DMS114 treated with DMSO at 0.1 percent for 48 hours (cell line): ENCODE results near the gene STAB1.
A peak's percentile ranks its signal among the peaks of the same experiment; 100 is the strongest.

Experiments
- DNase-seq: peaks from one replicate; lab custom pipeline; 2025; ENCODE audit not compliant: unreplicated experiment; lab: John Stamatoyannopoulos, UW

Gene STAB1, protein sequence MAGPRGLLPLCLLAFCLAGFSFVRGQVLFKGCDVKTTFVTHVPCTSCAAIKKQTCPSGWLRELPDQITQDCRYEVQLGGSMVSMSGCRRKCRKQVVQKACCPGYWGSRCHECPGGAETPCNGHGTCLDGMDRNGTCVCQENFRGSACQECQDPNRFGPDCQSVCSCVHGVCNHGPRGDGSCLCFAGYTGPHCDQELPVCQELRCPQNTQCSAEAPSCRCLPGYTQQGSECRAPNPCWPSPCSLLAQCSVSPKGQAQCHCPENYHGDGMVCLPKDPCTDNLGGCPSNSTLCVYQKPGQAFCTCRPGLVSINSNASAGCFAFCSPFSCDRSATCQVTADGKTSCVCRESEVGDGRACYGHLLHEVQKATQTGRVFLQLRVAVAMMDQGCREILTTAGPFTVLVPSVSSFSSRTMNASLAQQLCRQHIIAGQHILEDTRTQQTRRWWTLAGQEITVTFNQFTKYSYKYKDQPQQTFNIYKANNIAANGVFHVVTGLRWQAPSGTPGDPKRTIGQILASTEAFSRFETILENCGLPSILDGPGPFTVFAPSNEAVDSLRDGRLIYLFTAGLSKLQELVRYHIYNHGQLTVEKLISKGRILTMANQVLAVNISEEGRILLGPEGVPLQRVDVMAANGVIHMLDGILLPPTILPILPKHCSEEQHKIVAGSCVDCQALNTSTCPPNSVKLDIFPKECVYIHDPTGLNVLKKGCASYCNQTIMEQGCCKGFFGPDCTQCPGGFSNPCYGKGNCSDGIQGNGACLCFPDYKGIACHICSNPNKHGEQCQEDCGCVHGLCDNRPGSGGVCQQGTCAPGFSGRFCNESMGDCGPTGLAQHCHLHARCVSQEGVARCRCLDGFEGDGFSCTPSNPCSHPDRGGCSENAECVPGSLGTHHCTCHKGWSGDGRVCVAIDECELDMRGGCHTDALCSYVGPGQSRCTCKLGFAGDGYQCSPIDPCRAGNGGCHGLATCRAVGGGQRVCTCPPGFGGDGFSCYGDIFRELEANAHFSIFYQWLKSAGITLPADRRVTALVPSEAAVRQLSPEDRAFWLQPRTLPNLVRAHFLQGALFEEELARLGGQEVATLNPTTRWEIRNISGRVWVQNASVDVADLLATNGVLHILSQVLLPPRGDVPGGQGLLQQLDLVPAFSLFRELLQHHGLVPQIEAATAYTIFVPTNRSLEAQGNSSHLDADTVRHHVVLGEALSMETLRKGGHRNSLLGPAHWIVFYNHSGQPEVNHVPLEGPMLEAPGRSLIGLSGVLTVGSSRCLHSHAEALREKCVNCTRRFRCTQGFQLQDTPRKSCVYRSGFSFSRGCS (N-terminal part only)

DNA sequence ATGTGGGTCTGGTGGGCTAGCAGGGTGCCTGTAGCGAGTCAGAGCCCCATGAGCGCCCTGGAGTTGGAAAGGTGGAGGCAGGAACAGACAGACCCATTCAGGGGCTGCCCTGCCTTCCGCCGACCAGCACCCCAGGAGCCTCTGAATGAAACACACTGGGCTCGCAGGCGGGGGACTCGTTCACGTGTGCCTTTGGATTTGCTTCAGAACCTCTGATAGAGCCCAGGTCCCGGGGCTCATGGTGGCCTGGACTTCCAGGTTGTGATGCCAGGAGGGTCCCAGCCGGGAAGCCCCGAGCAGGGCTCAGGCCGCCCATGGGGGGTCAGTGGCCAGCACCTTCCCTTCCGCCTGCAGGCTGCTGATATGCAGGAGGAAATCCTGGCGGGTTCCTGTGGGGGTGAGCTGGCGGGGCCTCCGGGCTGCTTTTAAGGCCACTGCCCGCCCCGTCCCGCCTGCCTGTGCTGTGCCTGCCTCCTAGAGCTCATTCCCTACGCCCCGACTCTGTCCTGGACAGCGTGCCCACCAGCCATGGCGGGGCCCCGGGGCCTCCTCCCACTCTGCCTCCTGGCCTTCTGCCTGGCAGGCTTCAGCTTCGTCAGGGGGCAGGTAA, at the start of gene STAB1:
TSS of gene STAB1 (plus strand) at position 453 of the 610 bp plus-strand sequence. CDS start at position 529, 76 bp downstream.
- DNase-seq: no peak

DNA sequence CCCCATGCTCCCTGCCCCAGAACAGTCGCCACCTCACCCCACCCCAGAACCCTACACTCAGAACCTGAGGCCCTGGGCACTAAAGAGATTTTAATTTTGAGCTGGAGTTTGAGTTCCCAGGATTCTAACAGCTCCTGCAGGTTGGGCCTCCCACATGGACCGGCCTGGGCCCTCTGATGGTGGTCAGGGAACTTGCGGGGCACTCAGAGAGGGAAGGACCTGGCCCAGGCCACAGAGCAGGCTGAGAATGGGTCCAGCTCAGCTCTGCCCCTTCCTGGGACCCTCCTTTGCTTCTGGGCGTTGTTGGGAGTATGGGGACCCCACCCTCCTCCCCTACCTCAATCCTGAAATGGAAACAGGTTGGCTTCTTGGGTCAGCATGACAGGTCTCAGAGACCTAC, 49.1 kb upstream of the STAB1 start:
- no peak for DNase-seq

DNA sequence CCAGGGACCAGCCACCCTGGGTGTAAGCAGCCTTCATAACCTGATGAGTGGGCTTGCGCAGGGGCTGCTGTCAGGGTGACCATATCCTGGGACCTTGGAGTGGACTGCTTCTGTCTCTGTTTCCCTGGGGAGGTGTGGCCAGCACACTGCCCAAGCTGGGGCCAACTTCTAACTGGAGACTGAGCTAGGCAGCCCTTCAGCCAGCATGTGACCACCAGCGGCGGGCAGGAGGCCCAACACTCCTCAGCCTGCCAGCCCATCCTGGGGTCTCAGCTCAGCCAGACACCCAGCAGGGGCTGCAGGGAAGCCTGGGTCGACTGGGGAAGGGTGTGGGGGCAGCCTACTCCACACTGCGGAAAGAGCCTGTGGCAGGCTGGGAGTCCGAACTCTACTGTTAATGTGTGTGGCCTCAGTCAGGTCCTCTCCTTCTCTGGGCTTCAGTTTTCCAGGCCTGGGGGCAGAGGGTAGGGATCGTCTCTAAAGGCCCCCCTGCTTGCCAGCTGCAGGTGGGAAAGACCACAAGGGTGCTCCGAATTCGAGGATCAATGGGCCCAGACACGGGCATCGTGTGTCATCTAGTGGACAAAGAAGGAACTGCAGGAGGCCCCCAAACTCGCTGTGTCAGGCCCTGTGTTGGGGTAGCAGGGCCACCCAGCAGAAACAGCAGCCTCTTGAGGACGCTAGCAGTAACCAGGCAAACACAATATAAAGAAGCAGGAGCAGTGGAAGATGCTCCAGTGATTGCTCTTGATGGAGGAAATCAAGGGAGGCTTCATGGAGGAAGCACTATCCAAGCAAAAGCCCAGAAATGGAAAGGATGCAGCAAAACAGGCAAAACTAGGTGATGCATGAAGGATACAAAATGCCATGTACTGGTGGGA, 48.3 kb upstream of the STAB1 start:
- DNase-seq: peak; percentile 30

DNA sequence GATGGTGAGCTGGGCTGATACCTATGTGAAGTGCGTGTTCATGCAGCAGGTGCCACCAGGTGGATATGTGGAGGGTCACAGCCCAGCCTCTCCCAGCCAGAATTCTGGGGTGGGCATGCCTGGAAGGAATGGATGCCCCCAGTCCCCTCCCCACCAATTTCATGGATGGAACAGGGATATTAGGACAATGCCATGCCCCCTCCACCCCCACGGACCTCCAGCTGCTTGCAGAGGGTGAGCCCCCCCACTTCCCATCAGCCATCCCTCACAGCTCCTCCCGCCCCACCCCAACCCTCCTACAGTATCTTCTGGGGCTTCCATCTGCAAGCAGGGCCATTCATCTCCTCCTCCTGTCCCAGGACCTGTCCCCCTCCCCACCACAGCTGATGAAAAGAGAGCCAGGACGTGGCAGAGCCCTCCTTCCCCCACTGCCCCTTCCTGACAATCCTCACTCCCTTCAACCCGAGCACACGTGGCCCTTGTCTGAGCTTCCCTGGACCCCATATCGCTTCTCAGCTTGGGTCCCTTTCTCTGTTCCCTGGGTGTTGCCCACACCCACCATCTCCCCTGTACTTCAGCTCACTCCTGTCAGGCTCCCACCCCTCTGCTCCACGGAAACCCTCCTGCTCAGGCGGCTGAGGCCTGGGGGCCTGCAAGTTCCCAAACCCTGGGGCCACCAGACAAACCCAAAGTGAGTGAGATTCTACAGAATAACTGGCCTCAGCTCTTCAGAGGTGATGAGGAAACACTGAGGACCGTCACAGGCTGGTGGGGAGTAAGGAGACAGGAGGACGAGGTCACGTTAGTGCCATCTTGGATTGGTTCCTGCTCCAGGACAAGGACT, 47.4 kb upstream of the STAB1 start:
- no peak for DNase-seq

DNA sequence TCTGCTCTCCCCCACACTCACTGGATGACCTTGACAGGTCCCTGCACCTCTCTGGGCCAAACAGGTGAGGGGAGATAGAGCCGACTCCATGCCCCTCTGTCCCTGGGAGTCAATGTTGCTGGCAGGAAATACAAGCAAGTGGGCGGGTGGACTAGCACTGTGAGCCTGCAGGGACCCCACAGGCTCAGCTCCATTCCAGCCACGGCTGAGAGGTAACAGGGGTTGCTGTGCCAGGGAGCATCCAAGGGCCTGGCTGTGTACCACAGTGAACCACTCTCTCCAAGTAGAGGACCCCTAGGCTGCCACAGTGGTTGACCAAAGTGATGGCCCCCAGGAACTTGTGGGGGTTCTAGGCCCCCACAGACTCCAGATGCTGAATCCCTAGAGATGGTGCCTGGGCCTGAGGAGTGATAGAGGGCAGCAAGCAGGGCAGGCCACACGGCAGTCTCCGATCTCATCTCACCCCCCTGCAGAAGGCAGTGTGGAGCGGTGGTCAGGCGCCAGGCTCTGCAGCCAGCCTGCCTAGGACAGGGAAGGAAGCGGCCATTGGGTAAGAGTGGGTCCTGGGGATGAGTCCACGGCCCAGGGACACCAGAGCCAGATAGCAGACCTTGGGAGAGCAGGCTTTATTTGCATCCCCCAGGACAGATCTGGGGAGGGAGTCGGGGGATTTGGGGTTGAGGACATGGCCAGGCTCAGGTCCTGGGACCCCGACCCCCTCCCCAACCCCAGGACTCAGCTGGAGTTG, 44.5 kb upstream of the STAB1 start:
- DNase-seq: no peak

DNA sequence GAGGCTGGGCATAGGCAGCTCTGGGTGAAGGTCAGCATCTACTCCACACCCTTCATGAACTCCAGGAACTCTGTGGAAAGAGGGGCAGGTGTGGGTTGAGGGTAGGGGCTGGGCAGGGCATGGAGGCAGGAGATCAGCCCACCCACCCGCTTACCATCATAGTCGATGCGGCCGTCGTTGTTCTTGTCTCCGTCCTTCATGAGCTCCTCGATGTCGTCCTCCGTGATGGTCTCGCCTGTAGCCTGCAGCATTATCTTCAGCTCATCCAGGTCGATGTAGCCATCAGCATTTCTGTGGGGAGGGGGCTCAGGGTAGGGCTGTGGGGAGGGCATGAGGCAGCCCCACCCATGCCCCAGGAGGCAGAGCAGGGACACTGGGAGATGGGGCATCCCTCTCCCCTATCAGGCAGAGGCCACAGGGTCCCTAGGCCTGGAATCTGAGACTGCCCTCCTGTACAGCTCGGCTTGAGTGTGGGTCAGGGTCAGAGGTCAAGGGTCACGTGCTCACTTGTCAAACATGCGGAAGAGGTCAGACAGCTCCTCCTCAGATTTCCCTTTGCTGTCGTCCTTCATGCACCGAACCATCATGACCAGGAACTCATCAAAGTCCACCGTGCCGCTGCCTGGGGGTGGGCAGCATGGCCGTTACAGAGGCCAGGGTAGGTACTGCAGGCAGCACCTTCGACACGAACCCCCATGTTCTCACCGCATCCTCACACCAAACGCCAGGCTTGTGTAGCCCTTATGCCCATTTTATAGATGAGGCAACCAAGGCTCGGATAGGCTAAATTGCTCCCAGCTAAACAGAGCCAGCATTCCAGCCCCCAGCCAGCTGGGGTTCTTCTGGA, 43.7 kb upstream of the STAB1 start:
- DNase-seq: no peak

DNA sequence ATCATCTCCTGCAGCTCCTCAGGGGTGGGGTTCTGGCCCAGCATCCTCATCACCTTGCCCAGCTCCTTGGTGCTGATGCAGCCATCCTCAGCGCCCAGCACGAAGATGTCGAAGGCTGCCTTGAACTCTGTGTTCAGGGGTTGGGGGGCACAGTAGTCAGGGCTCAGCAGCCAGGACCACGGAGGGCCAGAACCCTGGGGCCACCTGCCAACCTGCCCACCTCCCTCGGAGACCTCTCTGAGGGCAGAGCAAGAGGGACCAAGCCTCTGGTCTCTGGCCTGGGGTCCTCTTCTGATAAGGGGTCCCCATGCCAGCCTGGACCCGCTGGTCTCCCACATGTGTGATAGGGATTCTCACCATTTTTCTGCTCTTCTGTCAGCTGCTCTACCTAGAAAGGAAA, 43.0 kb upstream of the STAB1 start:
- no peak for DNase-seq

DNA sequence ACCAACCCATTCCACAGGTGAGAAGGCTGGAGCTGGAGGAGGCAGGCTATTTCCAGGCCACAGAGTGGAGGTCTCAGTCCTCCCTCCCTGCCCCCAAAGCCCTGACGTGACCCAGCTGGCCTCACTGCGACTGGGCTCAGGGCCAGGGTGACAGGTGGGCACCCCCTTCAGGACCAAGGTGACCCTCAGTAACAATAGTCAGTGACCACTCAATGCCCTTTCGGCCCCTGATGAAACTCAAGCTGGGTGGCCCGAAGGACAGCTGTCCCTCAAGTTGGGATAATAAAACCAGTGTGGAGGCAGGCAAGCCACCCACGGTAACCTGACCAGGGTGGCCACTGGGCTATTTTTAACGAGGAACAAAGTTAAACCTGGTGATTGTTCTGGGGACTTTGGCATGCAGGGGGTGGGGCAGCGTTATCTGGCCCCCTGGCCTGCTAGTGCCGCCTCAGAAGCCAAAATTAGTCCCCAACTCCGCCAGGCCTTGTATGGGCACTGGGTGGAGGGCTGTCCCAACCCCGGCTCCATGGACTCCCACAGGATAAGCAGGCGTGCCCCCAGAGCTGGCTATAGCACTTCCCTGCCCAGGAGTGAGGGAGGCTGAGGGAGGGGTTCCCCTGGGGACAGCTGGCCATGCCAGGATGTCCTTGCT, 42.4 kb upstream of the STAB1 start:
- no peak for DNase-seq

DNA sequence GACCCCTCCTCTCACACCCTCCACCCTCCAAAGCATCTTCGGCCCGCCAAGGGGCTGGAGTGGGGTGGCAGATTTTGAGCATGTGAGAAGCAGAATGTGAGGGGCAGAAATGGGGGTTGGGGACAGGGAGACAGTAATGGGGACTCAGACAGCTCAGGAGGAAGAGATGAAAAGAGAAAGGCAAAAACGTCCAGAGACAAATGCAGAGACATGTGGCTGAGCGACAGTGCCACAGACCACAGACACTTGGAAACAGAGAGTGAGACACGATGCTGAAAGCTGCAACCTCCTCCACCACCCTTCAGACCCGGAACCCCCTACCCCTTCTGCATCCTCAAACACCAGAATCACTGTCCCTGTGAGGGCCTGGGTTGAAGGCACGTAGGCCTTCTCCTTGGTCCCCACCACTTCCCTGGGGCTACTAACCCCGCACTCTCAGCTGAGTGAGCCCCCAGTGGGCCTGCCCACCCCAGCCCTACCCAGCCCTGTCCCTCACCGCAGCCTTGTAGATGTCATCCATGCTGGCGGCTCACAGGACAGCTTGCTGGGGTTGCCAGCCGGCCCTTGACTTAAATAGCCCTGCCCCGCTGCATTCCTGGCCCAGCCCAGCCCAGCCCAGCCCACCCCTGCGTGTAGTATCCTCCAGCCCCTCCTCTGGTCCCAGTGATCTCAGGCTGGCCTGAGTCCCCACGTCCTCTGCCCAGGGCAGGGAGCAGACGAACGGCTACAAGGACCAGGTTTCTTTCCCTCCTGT, 41.5 kb upstream of the STAB1 start, which contains the start of gene TNNC1:
TSS of gene TNNC1 (minus strand) at position 546 of the 754 bp plus-strand sequence. CDS start at position 520, 26 bp downstream.
- no peak for DNase-seq

DNA sequence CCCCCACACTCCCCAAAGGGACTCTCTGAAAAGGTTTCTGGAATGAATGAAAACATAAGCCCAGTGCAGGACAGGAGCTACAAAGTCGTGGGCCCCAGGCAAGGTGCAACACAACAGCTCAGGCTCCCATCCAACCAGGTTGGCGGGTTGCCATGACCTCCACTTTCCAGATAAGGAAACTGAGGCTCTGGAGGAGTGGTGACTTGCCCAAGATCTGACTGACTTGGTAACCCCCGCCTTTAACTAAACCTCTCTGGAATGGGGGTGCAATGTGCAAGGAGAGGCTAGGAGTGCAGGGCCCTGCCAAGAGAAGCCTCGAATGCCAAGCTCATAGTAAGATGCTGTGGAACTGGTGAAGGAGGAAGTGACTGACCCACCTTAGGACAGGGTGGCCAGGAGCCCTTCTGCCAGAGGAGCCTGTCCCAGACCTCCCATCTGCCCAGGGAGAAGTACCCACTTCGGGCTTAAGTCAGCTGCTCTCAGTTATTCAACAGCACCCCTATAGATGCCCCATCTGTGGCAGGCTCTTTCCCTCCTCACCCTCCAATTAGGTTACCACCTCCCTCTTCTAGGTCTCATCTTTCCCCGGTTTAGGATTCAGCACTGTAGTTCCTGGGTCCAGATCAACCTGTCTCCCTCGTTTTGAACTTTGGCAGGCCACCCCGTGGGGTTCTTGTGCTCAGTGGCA, 40.7 kb upstream of the STAB1 start:
- DNase-seq: no peak

DNA sequence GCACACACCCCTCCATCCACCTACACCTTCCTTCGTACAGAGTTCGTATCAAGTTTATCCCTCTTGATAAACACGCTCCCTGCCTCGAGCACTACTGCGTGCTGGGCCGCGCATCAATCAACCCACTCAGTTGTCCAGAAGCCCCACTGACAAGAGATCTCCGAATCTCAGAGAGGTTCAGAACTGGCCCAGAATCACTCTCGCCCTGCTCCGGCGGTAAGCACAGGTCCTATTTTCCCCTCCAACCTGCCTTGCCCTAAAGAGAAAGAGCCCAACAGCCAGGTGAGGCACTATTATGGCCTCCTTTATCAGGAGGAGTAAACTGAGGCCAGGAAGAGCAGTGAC, 40.2 kb upstream of the STAB1 start:
- DNase-seq: no peak

DNA sequence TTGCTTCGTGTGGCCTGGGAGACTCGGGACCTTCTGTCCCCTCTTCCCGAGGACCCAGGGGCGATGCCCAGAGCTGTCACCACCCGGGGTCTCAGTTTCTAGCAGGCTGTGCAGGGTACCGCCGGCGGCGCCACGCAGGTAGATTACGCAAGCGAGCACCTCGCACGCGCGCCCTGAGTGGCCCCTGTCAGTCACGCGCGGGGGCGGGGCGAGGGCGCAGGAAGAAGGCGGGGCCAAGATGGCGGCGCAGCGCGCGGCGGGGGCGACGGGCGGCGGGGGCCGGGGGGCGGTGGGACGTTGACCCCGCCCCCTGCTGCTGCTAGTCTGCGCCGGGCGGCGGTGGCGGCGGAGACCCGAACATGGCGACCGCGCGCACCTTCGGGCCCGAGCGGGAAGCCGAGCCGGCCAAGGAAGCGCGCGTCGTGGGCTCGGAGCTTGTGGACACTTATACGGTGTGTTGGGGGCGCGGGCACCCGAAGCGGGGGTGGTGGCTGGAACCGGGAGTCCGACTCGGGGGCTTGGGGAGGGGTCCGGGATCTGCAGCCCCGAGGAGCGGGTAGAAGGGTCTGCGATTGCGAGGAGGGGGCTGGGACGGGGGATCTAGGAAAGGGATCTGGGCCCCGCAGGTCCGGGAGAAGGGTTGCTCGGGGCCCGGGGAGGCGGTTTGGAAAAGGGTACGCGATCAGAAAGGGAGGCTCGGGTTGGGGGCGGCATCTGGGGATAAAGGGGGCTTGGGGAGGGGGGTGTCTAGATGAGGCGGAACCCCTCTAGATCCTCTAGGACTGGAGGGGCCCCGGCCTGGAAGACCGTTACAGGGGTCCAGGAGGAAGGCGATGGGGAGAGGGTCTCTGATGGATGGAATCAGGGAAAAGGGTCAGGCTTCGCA, 39.6 kb upstream of the STAB1 start, which contains the start of gene NISCH:
TSS of gene NISCH (plus strand) at position 322 of the 886 bp plus-strand sequence. CDS start at position 360, 38 bp downstream.
- peak; percentile 47 for DNase-seq

DNA sequence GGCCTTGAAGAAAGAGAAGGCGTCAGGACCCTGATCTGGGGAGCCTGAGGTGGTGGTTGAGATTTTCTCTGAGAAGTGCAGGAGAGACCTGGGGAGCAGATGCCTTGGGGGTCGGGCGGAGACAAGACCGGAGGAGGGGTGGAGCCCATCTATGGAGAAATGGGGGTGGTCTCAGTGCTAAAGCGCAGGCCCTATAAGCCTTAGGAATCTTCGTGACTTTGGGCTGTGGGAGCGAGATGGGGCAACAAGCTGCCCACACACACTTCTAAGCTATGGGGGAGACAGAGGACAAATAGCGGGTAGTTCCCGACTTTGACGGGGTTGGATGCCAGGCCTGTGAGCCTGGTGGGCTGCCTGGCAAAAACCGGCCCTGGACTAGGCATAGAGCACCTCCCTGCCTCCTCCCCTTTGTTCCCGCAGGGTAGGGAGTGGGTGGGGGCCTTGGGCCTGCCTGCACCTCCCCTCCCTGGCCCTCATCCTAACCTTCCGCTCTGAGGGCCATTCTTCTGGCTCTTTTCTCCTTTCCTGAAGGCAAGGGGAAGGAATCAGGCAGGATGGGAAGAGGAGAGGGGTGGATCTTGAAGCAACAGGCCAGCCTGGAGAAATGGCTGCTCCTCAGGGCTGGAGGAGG, 38.9 kb upstream of the STAB1 start:
- no peak for DNase-seq

DNA sequence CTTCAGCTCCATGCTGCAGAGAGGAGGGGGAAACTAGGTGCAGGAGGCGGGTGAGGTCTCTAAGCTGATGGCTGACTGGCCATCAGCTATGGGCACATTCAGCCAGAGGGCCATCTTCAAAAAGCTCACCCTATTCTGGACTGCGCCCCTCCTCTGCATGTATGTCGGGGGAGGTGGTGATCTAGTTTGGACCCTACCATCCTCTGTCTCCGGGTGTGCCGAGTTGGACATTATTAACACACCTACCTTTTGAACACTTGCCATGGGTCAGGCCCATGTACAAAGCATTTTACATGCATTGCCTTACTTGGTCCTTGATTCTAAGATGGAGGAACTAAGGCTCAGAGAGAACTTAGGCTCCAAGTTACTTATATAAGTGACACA, 38.3 kb upstream of the STAB1 start:
- no peak for DNase-seq
